Calu3 (cell line): ENCODE results near the gene MTARC2. TPM values are rescaled to one million over a fixed set of nuclear protein-coding genes. Genes with fewer than 3 reads are reported as not detected.

Experiments used
- BruUV-seq: library from RNA; stranded (reverse); fragments of 400-500 nt; replicated peaks from 2 replicates; lab custom pipeline; 2021; lab: Mats Ljungman, UMichigan
- CTCF ChIA-PET: fragments of 300-600 bp; sonication (Branson Sonifier 250); formaldehyde crosslinking; loops from one replicate; lab custom pipeline; 2022; ENCODE audit warnings: antibody characterized with exemption; lab: Charles Lee
- DNase-seq: peaks from one replicate; pipeline ENCODE4 v3.0.0; 2022
- H3K27ac Mint-ChIP-seq: one replicate; pipeline ENCODE4 v1.8.0; 2022; ENCODE audit warnings: mixed read lengths; ENCODE audit not compliant: unreplicated experiment
- H3K27me3 Mint-ChIP-seq: one replicate; pipeline ENCODE4 v1.8.0; 2022; ENCODE audit warnings: mixed read lengths; ENCODE audit not compliant: unreplicated experiment
- H3K36me3 Mint-ChIP-seq: one replicate; pipeline ENCODE4 v1.8.0; 2022; ENCODE audit warnings: mild to moderate bottlenecking, moderate library complexity, mixed read lengths; ENCODE audit not compliant: insufficient read depth, unreplicated experiment
- H3K4me1 Mint-ChIP-seq: one replicate; pipeline ENCODE4 v1.8.0; 2022; ENCODE audit warnings: mild to moderate bottlenecking, low read depth, mixed read lengths; ENCODE audit not compliant: unreplicated experiment
- H3K4me3 Mint-ChIP-seq: one replicate; pipeline ENCODE4 v1.8.0; 2022; ENCODE audit warnings: mild to moderate bottlenecking, low read depth, moderate library complexity, mixed read lengths; ENCODE audit not compliant: unreplicated experiment
- H3K9me3 Mint-ChIP-seq: one replicate; pipeline ENCODE4 v1.8.0; 2022; ENCODE audit warnings: low read depth, mixed read lengths; ENCODE audit not compliant: unreplicated experiment
- CTCF ChIP-seq: fragments of 200-600 bp; IDR thresholded peaks from one replicate; pipeline ENCODE4 v1.8.0; 2022; ENCODE audit warnings: antibody characterized with exemption; ENCODE audit not compliant: unreplicated experiment
- intact Hi-C: fragments of 100-400 bp; cut with micrococcal nuclease; formaldehyde crosslinking; loops from one replicate; pipeline ENCODE4 v1.10.0; 2022; ENCODE audit not compliant: unreplicated experiment
- total RNA-seq: library from RNA; stranded (reverse); gene quantifications from 2 replicates; pipeline ENCODE4 v1.2.3, GENCODE V29; 2022

The MTARC2 gene
- total RNA-seq, 1 experiment from 2014 or later = 16.4 TPM

GRCh38 chr1:220768126-220768601, 20.0 kb downstream of the MTARC2 start:
- CTCF ChIA-PET = no interaction called here
- H3K4me3 Mint-ChIP-seq = no peak overlapping the region
- BruUV-seq = no TSS peak
- no peaks in the 10 kb centered on the region for H3K9me3 Mint-ChIP-seq
- DNase-seq = no peak
- H3K36me3 Mint-ChIP-seq = no peaks in the 10 kb centered on the region
- no peaks in the 10 kb centered on the region for H3K4me1 Mint-ChIP-seq
- intact Hi-C loops = no loop called here
- no peak for TF ChIP-seq CTCF
- H3K27ac Mint-ChIP-seq = no peak overlapping the region
- no peaks in the 10 kb centered on the region for H3K27me3 Mint-ChIP-seq

- Mint-ChIP-seq H3K27me3 (no peaks in the 10 kb centered on the region), H3K27ac (no peak overlapping the region), H3K9me3 (no peaks in the 10 kb centered on the region), H3K4me3 (no peak overlapping the region), H3K36me3 (no peaks in the 10 kb centered on the region), H3K4me1 (no peaks in the 10 kb centered on the region)
- TF ChIP-seq CTCF = no peak
- BruUV-seq = no TSS peak
- intact Hi-C loops = no loop called here
- DNase-seq = no peak
- CTCF ChIA-PET = no interaction called here
Observed at GRCh38 chr1:220769205-220769604, 21.1 kb downstream of the MTARC2 start.

GRCh38 chr1:220770245-220770913, 22.3 kb downstream of the MTARC2 start:
- no peak overlapping the region for H3K27ac Mint-ChIP-seq
- CTCF ChIA-PET = interaction anchor here (0.7 kb wide), 1 partner anchor 287 kb away, joined by 3 read pairs; no protein-coding TSS in a partner anchor
- intact Hi-C loops = loop anchor here (10.0 kb wide), 2 partner anchors 226 to 586 kb away; no protein-coding TSS in a partner anchor
- no peak for DNase-seq
- no peaks in the 10 kb centered on the region for H3K4me1 Mint-ChIP-seq
- H3K27me3 Mint-ChIP-seq = no peaks in the 10 kb centered on the region
- BruUV-seq = no TSS peak
- no peak overlapping the region for H3K4me3 Mint-ChIP-seq
- no peaks in the 10 kb centered on the region for H3K36me3 Mint-ChIP-seq
- no peak for TF ChIP-seq CTCF
- no peaks in the 10 kb centered on the region for H3K9me3 Mint-ChIP-seq

- Mint-ChIP-seq H3K4me3 (no peak overlapping the region), H3K27ac (no peak overlapping the region), H3K36me3 (peaks cover 4% of the 10 kb centered on the region), H3K4me1 (no peaks in the 10 kb centered on the region), H3K27me3 (no peaks in the 10 kb centered on the region), H3K9me3 (no peaks in the 10 kb centered on the region)
- DNase-seq = no peak
- no TSS peak for BruUV-seq
- CTCF ChIA-PET = no interaction called here
- TF ChIP-seq CTCF = no peak
- intact Hi-C loops = loop anchor here (10.0 kb wide), 2 partner anchors 228 to 588 kb away; no protein-coding TSS in a partner anchor
Observed at GRCh38 chr1:220772846-220773245, 24.7 kb downstream of the MTARC2 start.
